ENCODE measurements around the gene SP100. TPM values are rescaled to one million over a fixed set of nuclear protein-coding genes. Genes with fewer than 3 reads are reported as not detected.
"Not testable (repeated sequence)": the region's sequence is repeated elsewhere in the genome, so short reads cannot be mapped to it uniquely, and the experiment has no call there.

SP100 gene
- total RNA-seq, 1 donor from 2014 or later = 82.0 TPM

DNA sequence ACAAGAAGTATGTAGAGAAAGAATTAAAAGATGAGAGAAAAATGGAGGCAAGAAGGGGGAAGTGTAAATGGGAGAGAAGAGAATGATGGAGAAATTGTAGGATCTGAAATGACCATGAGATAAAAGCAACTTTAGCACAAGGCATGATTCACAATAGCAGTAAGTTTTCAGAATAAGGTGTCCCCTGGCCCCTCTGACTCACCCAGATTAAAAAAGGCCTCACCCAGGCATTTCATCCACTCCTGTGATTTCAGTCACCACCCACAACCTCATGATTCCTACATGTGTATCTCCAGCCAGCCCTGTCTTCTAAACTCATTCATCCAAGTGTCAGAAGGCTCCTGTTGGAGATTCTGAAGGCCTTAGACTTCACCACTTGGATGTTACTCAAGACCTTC lies 56.6 kb downstream of the SP100 start:
- Histone ChIP-seq H3K27ac (no peak overlapping the region), H3K36me3 (peaks cover 32 to 72% of the 10 kb centered on the region in 2 donors)
- TF ChIP-seq, protein P1, sequence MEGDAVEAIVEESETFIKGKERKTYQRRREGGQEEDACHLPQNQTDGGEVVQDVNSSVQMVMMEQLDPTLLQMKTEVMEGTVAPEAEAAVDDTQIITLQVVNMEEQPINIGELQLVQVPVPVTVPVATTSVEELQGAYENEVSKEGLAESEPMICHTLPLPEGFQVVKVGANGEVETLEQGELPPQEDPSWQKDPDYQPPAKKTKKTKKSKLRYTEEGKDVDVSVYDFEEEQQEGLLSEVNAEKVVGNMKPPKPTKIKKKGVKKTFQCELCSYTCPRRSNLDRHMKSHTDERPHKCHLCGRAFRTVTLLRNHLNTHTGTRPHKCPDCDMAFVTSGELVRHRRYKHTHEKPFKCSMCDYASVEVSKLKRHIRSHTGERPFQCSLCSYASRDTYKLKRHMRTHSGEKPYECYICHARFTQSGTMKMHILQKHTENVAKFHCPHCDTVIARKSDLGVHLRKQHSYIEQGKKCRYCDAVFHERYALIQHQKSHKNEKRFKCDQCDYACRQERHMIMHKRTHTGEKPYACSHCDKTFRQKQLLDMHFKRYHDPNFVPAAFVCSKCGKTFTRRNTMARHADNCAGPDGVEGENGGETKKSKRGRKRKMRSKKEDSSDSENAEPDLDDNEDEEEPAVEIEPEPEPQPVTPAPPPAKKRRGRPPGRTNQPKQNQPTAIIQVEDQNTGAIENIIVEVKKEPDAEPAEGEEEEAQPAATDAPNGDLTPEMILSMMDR (IDR thresholded peaks at IDR 0.05) = no peak

GRCh38 chr2:230473378-230473777 lies 57.4 kb downstream of the SP100 start:
- intact Hi-C loops (cut with DNase I) = no loop called here
- H3K27ac ChIP-seq = no peak overlapping the region
- H3K4me3 ChIP-seq = no peak overlapping the region
- H3K4me1 ChIP-seq = no peaks in the 10 kb centered on the region
- DNase-seq (ENCODE audit: low spot score in 2 of 2) = no peak
- no peaks in the 10 kb centered on the region for H3K27me3 ChIP-seq
- H3K36me3 ChIP-seq = peaks cover 24 to 64% of the 10 kb centered on the region in 2 donors
- peaks cover 0 to 12% of the 10 kb centered on the region in 2 donors for H3K9me3 ChIP-seq
- TF ChIP-seq, protein P1 (IDR thresholded peaks at IDR 0.05) = no peak

More for the DNA sequence above, 56.6 kb downstream of the SP100 start:
- Histone ChIP-seq H3K4me3 (no peak overlapping the region), H3K27me3 (no peaks in the 10 kb centered on the region), H3K4me1 (no peaks in the 10 kb centered on the region), H3K9me3 (peaks cover 0 to 12% of the 10 kb centered on the region in 2 donors)
- DNase-seq (ENCODE audit: low spot score in 2 of 2) = no peak
- intact Hi-C loops (cut with DNase I) = no loop called here

DNA sequence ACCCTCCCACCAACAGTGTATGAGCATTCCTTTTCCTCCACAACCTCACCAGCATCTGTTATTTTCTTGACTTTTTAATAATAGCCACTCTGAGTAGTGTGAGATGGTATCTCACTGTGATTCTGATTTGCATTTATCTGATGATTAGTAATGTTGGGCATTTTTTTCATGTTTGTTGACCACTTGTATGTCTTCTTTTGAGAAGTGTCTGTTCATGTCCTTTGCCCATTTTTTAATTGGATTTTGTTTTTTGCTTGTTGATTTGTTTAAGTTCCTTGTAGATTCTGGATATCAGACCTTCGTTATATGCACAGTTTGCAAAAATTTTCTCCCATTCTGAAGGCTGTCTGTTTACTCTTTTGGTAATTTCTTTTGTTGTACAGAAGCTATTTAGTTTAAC lies 59.1 kb downstream of the SP100 start:
- Histone ChIP-seq H3K4me1 (no peaks in the 10 kb centered on the region), H3K9me3 (peaks cover 0 to 12% of the 10 kb centered on the region in 2 donors), H3K4me3 (no peak overlapping the region), H3K27me3 (no peaks in the 10 kb centered on the region), H3K36me3 (peaks cover 22 to 64% of the 10 kb centered on the region in 2 donors), H3K27ac (no peak overlapping the region)
- DNase-seq (ENCODE audit: low spot score in 2 of 2) = no peak
- intact Hi-C loops (cut with DNase I) = no loop called here
- TF ChIP-seq, protein P1 (IDR thresholded peaks at IDR 0.05) = no peak

DNA sequence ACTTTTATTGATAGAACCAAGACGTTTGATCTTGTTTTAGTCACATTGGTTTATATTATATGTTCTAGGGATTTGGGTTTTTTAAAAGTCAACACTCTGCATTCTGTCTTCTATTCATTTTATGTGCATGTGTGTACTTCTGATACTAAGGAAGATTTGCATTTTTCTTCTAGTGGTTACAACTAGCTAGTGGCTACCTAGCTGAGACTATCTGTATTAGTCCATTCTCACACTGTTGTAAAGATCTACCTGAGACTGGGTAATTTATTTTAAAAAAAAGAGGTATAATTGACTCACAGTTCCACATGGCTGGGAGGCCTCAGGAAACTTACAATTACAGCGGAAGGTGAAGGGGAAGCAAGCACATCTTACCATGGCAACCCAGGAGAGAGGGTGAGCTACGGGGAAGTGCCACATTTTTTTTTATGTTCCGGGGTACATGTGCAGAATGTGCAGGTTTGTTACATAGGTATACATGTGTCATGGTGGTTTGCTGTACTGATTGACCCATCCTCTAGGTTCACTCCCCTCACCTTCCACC lies 69.9 kb downstream of the SP100 start:
- intact Hi-C loops (cut with DNase I) = no loop called here
- TF ChIP-seq, protein P1 (IDR thresholded peaks at IDR 0.05) = no peak
- DNase-seq (ENCODE audit: low spot score in 2 of 2) = no peak
- Histone ChIP-seq H3K4me3 (no peak overlapping the region), H3K36me3 (peaks cover 14 to 60% of the 10 kb centered on the region in 2 donors), H3K27me3 (no peaks in the 10 kb centered on the region), H3K4me1 (no peaks in the 10 kb centered on the region), H3K27ac (no peak overlapping the region), H3K9me3 (peaks cover 0 to 14% of the 10 kb centered on the region in 2 donors)

- DNase-seq (ENCODE audit: low spot score in 2 of 2); intact Hi-C loops (cut with DNase I); H3K4me3 ChIP-seq; H3K27ac ChIP-seq; H3K4me1 ChIP-seq; H3K27me3 ChIP-seq: not testable (repeated sequence)
- Histone ChIP-seq H3K9me3 (peaks cover 0 to 14% of the 10 kb centered on the region in 2 donors), H3K36me3 (peaks cover 33 to 80% of the 10 kb centered on the region in 2 donors)
These were observed 75.2 kb downstream of the SP100 start for GRCh38 chr2:230491219-230491618.

GRCh38 chr2:230492107-230492506 lies 76.1 kb downstream of the SP100 start:
- Histone ChIP-seq H3K27me3 (no peaks in the 10 kb centered on the region), H3K4me1 (no peaks in the 10 kb centered on the region), H3K36me3 (peaks cover 33 to 82% of the 10 kb centered on the region in 2 donors), H3K9me3 (peaks cover 0 to 14% of the 10 kb centered on the region in 2 donors), H3K4me3 (no peak overlapping the region), H3K27ac (no peak overlapping the region)
- intact Hi-C loops (cut with DNase I) = no loop called here
- DNase-seq (ENCODE audit: low spot score in 2 of 2) = no peak
- TF ChIP-seq, protein P1 (IDR thresholded peaks at IDR 0.05) = no peak
